Measurements from ENCODE around the gene GNPNAT1. TPM values are rescaled to one million over a fixed set of nuclear protein-coding genes. Genes with fewer than 3 reads are reported as not detected.

GNPNAT1 gene
- total and polyA plus RNA-seq, 2 of the 8 experiments (the other 6 are each of a cell fraction or from before 2014, with no cell fraction given) = 25.5 to 54.1 TPM

- no peak overlapping the region for H2BK5ac ChIP-seq (ENCODE audit: low read depth, low read length)
- FAIRE-seq = no peak
- no peaks in the 10 kb centered on the region for H3K23me2 ChIP-seq (ENCODE audit: low read depth, low read length)
- no peak overlapping the region for H3K4ac ChIP-seq (replicated peaks; ENCODE audit: insufficient read length, low read depth, low read length)
- H4K8ac ChIP-seq (ENCODE audit: extremely low read depth, insufficient read depth, low read length) = no peak overlapping the region
- peaks cover 0 to 8% (median 0%) of the 10 kb centered on the region in 4 experiments; a peak in 1 of 8 replicates for H3K36me3 ChIP-seq (ENCODE audit: control insufficient read depth in 2 of 4, insufficient read depth in 4 of 4, low read length in 3 of 4)
- no peak overlapping the region for H2BK15ac ChIP-seq (ENCODE audit: low read length)
- H2BK12ac ChIP-seq (ENCODE audit: low read depth, low read length) = no peak overlapping the region
- no peak overlapping the region for H4K91ac ChIP-seq (replicated peaks; ENCODE audit: insufficient read length, low read length)
- no peak overlapping the region for H2AK5ac ChIP-seq (ENCODE audit: low read depth, low read length)
- no peak overlapping the region for H3K56ac ChIP-seq (replicated peaks; ENCODE audit: insufficient read length, low read depth, low read length)
- no peak overlapping the region for H3K27ac ChIP-seq (ENCODE audit: low read depth, low read length)
- no peak overlapping the region for H2BK120ac ChIP-seq (replicated peaks; ENCODE audit: low read depth, low read length)
- no peak overlapping the region for H4K5ac ChIP-seq (ENCODE audit: insufficient read length, low read depth, low read length)
- H2AFZ ChIP-seq (ENCODE audit: low read length) = no peak overlapping the region
- peaks cover 0 to 2% of the 10 kb centered on the region in 2 experiments for H4K20me1 ChIP-seq (replicated peaks in 1 of 2; ENCODE audit: control insufficient read depth in 1 of 2, insufficient read depth in 2 of 2, low read length in 2 of 2)
- peaks cover 0 to 5% (median 3%) of the 10 kb centered on the region in 4 experiments; a peak in 4 of 7 replicates for H3K4me1 ChIP-seq (replicated peaks in 1 of 4; ENCODE audit: control insufficient read depth in 3 of 4, insufficient read depth in 4 of 4, low read length in 3 of 4)
- TF ChIP-seq BRCA1 (IDR thresholded peaks at IDR 0.05; ENCODE audit: low read depth, low read length) = no peak
- ChIA-PET CTCF (ENCODE audit: partially characterized antibody) (interaction anchor here (1.0 to 2.3 kb wide), 5 partner anchors 13 to 319 kb away, joined by 3 to 8 read pairs (median 4); no protein-coding TSS in a partner anchor), POLR2A (ENCODE audit: partially characterized antibody) (interaction anchor here (1.7 to 1.9 kb wide), 2 partner anchors 8 to 29 kb away, joined by 4 to 5 read pairs; partner anchors contain the start of gene PSMC6)
- no peaks in the 10 kb centered on the region for H3K27me3 ChIP-seq (replicated peaks in 1 of 4; ENCODE audit: control insufficient read depth in 3 of 4, extremely low read depth in 1 of 4, insufficient read depth in 3 of 4, low read length in 3 of 4)
- H3K4me2 ChIP-seq (ENCODE audit: insufficient read depth in 1 of 2, low read depth in 2 of 2, low read length in 2 of 2) = no peak overlapping the region; a peak in 1 of 4 replicates
- H3K9ac ChIP-seq (replicated peaks in 1 of 4; ENCODE audit: extremely low read depth in 1 of 4, low read depth in 3 of 4, low read length in 3 of 4) = no peak overlapping the region
- H2BK20ac ChIP-seq (ENCODE audit: low read length) = no peak overlapping the region
- no peaks in the 10 kb centered on the region for H3K9me3 ChIP-seq (ENCODE audit: insufficient read depth in 2 of 2, low read depth in 1 of 2, low read length in 1 of 2)
- H3K14ac ChIP-seq (ENCODE audit: insufficient read length) = no peak overlapping the region
- H3K18ac ChIP-seq (ENCODE audit: extremely low read depth, low read length) = no peak overlapping the region
- 0 out of 2 replicates have a peak, but pooled peaks cover 3% of the 10 kb centered on the region for H3K79me1 ChIP-seq (ENCODE audit: low read depth, low read length)
- H3K4me3 ChIP-seq (ENCODE audit: extremely low read depth in 1 of 4, insufficient read depth in 2 of 4, low read depth in 3 of 4, low read length in 4 of 4) = no peak overlapping the region
- no peak for DNase-seq (ENCODE audit: low read depth in 1 of 2, low spot score in 2 of 2)
- no peak overlapping the region for H3K23ac ChIP-seq (ENCODE audit: insufficient read length)
- WGBS, 2 experiments (ENCODE audit: extremely low coverage in 1 of 2, insufficient coverage in 1 of 2, insufficient read length in 1 of 2, insufficient replicate concordance in 2 of 2, low coverage in 1 of 2, low lambda C conversion rate in 2 of 2, missing lambda C conversion rate in 1 of 2) = 56% methylated on average over 1 of the region's 1 CpG; no CpG with 5 or more reads in 1 of the 2 experiments
- H3K79me2 ChIP-seq (ENCODE audit: control insufficient read depth in 1 of 2, insufficient read depth in 2 of 2, low read length in 2 of 2) = peaks cover 0 to 84% of the 10 kb centered on the region in 2 experiments; a peak in 3 of 4 replicates
These were observed 55.4 kb downstream of the GNPNAT1 start for GRCh38 chr14:52735921-52736489.

Data from H1 (cell line).